ENCODE measurements around the gene FIBP.

Gene FIBP

GRCh38 chr11:65859095-65859811 lies 29.0 kb downstream of the FIBP start:
- no peaks in the 10 kb centered on the region for H3K27me3 ChIP-seq (ENCODE audit: insufficient read depth, insufficient read length)
- H3K36me3 ChIP-seq (ENCODE audit: insufficient read depth, insufficient read length, low read length), result peaks cover 64% of the 10 kb centered on the region
- peak overlapping the region; percentile 98 for H3K4me3 ChIP-seq (ENCODE audit: insufficient read length, low read depth)
- TF ChIP-seq SUZ12 (IDR thresholded peaks at IDR 0.05; ENCODE audit: extremely low read depth, insufficient read depth, insufficient read length) (no peak), YY1 (IDR thresholded peaks at IDR 0.05; ENCODE audit: insufficient read depth, insufficient read length) (no peak), ZNF274 (IDR thresholded peaks at IDR 0.05; ENCODE audit: low read depth, low read length) (no peak)
- DNase-seq (ENCODE audit: low read depth, low spot score), result peak; percentile 100
- peak overlapping the region; percentile 95 for H3K9ac ChIP-seq (ENCODE audit: insufficient read length, low read depth)
- no peaks in the 10 kb centered on the region for H3K9me3 ChIP-seq (ENCODE audit: insufficient read depth, low read length)
- peaks cover 19% of the 10 kb centered on the region for H3K4me1 ChIP-seq (ENCODE audit: insufficient read depth, insufficient read length)

GRCh38 chr11:65858681-65859087 lies 29.6 kb downstream of the FIBP start:
- TF ChIP-seq ZNF274 (IDR thresholded peaks at IDR 0.05; ENCODE audit: low read depth, low read length) (no peak), SUZ12 (IDR thresholded peaks at IDR 0.05; ENCODE audit: extremely low read depth, insufficient read depth, insufficient read length) (no peak), YY1 (IDR thresholded peaks at IDR 0.05; ENCODE audit: insufficient read depth, insufficient read length) (no peak)
- Histone ChIP-seq H3K4me3 (ENCODE audit: insufficient read length, low read depth) (peak overlapping the region; percentile 96), H3K27me3 (ENCODE audit: insufficient read depth, insufficient read length) (no peaks in the 10 kb centered on the region), H3K4me1 (ENCODE audit: insufficient read depth, insufficient read length) (peaks cover 19% of the 10 kb centered on the region), H3K9me3 (ENCODE audit: insufficient read depth, low read length) (no peaks in the 10 kb centered on the region), H3K36me3 (ENCODE audit: insufficient read depth, insufficient read length, low read length) (peaks cover 64% of the 10 kb centered on the region), H3K9ac (ENCODE audit: insufficient read length, low read depth) (peak overlapping the region; percentile 72)
- DNase-seq (ENCODE audit: low read depth, low spot score), result no peak

GRCh38 chr11:65857853-65858680 lies 30.2 kb downstream of the FIBP start, which contains the start of gene CFL1:
TSS of gene CFL1 (minus strand) at chr11:65858180. CDS start at chr11:65858099, 81 bp downstream.
- Histone ChIP-seq H3K9me3 (ENCODE audit: insufficient read depth, low read length) (no peaks in the 10 kb centered on the region), H3K4me1 (ENCODE audit: insufficient read depth, insufficient read length) (peaks cover 15% of the 10 kb centered on the region), H3K36me3 (ENCODE audit: insufficient read depth, insufficient read length, low read length) (peaks cover 64% of the 10 kb centered on the region), H3K4me3 (ENCODE audit: insufficient read length, low read depth) (peak within 1 kb of the TSS; percentile 96), H3K9ac (ENCODE audit: insufficient read length, low read depth) (peak within 1 kb of the TSS; percentile 98), H3K27me3 (ENCODE audit: insufficient read depth, insufficient read length) (no peaks in the 10 kb centered on the region)
- DNase-seq (ENCODE audit: low read depth, low spot score), result peak; percentile 98
- TF ChIP-seq ZNF274 (IDR thresholded peaks at IDR 0.05; ENCODE audit: low read depth, low read length) (no peak), YY1 (IDR thresholded peaks at IDR 0.05; ENCODE audit: insufficient read depth, insufficient read length) (no peak), SUZ12 (IDR thresholded peaks at IDR 0.05; ENCODE audit: extremely low read depth, insufficient read depth, insufficient read length) (no peak)

- peak overlapping the region; percentile 96 for H3K4me3 ChIP-seq (ENCODE audit: insufficient read length, low read depth)
- no peak for TF ChIP-seq SUZ12 (IDR thresholded peaks at IDR 0.05; ENCODE audit: extremely low read depth, insufficient read depth, insufficient read length)
- TF ChIP-seq YY1 (IDR thresholded peaks at IDR 0.05; ENCODE audit: insufficient read depth, insufficient read length), result no peak
- no peak for TF ChIP-seq ZNF274 (IDR thresholded peaks at IDR 0.05; ENCODE audit: low read depth, low read length)
- H3K9me3 ChIP-seq (ENCODE audit: insufficient read depth, low read length), result no peaks in the 10 kb centered on the region; the same call in 1 of the 2 replicates
- DNase-seq (ENCODE audit: low read depth, low spot score), result no peak
- peak overlapping the region; percentile 98 for H3K9ac ChIP-seq (ENCODE audit: insufficient read length, low read depth)
- H3K36me3 ChIP-seq (ENCODE audit: insufficient read depth, insufficient read length, low read length), result peaks cover 64% of the 10 kb centered on the region
- peaks cover 12% of the 10 kb centered on the region for H3K4me1 ChIP-seq (ENCODE audit: insufficient read depth, insufficient read length)
- H3K27me3 ChIP-seq (ENCODE audit: insufficient read depth, insufficient read length), result no peaks in the 10 kb centered on the region
Measured at GRCh38 chr11:65857500-65857852, 30.8 kb downstream of the FIBP start.

GRCh38 chr11:65856689-65857499 lies 31.4 kb downstream of the FIBP start:
- peaks cover 5% of the 10 kb centered on the region; the same call in 1 of the 2 replicates for H3K9me3 ChIP-seq (ENCODE audit: insufficient read depth, low read length)
- DNase-seq (ENCODE audit: low read depth, low spot score), result no peak
- no peaks in the 10 kb centered on the region for H3K27me3 ChIP-seq (ENCODE audit: insufficient read depth, insufficient read length)
- peaks cover 64% of the 10 kb centered on the region for H3K36me3 ChIP-seq (ENCODE audit: insufficient read depth, insufficient read length, low read length)
- peak overlapping the region; percentile 98 for H3K9ac ChIP-seq (ENCODE audit: insufficient read length, low read depth)
- TF ChIP-seq ZNF274 (IDR thresholded peaks at IDR 0.05; ENCODE audit: low read depth, low read length) (no peak), SUZ12 (IDR thresholded peaks at IDR 0.05; ENCODE audit: extremely low read depth, insufficient read depth, insufficient read length) (no peak), YY1 (IDR thresholded peaks at IDR 0.05; ENCODE audit: insufficient read depth, insufficient read length) (no peak)
- peaks cover 7% of the 10 kb centered on the region for H3K4me1 ChIP-seq (ENCODE audit: insufficient read depth, insufficient read length)
- H3K4me3 ChIP-seq (ENCODE audit: insufficient read length, low read depth), result peak overlapping the region; percentile 96

- peak overlapping the region; percentile 98 for H3K9ac ChIP-seq (ENCODE audit: insufficient read length, low read depth)
Measured at GRCh38 chr11:65855927-65856363, 32.3 kb downstream of the FIBP start.

More at GRCh38 chr11:65855927-65856363, 32.3 kb downstream of the FIBP start:
- H3K27me3 ChIP-seq (ENCODE audit: insufficient read depth, insufficient read length), result no peaks in the 10 kb centered on the region
- DNase-seq (ENCODE audit: low read depth, low spot score), result no peak
- TF ChIP-seq SUZ12 (IDR thresholded peaks at IDR 0.05; ENCODE audit: extremely low read depth, insufficient read depth, insufficient read length) (no peak), YY1 (IDR thresholded peaks at IDR 0.05; ENCODE audit: insufficient read depth, insufficient read length) (no peak), ZNF274 (IDR thresholded peaks at IDR 0.05; ENCODE audit: low read depth, low read length) (no peak)
- peaks cover 4% of the 10 kb centered on the region for H3K4me1 ChIP-seq (ENCODE audit: insufficient read depth, insufficient read length)
- peak overlapping the region; percentile 96 for H3K4me3 ChIP-seq (ENCODE audit: insufficient read length, low read depth)
- H3K36me3 ChIP-seq (ENCODE audit: insufficient read depth, insufficient read length, low read length), result peaks cover 66% of the 10 kb centered on the region
- peaks cover 15% of the 10 kb centered on the region; the same call in 1 of the 2 replicates for H3K9me3 ChIP-seq (ENCODE audit: insufficient read depth, low read length)
